ENCODE results near the gene IMMP2L.

DNA sequence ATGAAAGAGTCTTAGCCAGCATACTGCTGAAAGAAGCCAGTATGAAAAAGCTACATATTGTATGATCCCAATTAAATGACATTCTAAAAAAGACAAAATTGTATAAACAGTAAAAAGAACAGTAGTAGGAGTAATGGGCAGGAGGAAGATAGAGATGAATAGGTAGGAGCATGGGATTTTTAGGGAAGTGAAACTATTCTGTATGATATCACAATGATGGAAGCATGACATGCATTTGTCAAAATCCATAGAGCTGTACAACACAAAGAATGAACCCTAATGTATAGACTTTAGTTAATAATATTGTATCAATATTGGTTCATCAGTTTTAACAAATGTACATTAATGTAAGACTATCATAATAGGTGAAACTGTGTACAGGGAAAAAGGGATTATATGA is 147.9 kb downstream of the IMMP2L start:
- TF ChIP-seq CTCF (IDR thresholded peaks at IDR 0.05), result no peak
- no peak for TF ChIP-seq RXRA (IDR thresholded peaks at IDR 0.05; ENCODE audit: borderline replicate concordance, low read depth)
- TF ChIP-seq YY1 (IDR thresholded peaks at IDR 0.05; ENCODE audit: low read depth), result no peak
- no peak for TF ChIP-seq NRF1 (IDR thresholded peaks at IDR 0.05; ENCODE audit: low read depth, low read length)
- TF ChIP-seq SIN3A (IDR thresholded peaks at IDR 0.05; ENCODE audit: borderline replicate concordance, low read depth, low read length), result no peak
- TF ChIP-seq, protein P1, sequence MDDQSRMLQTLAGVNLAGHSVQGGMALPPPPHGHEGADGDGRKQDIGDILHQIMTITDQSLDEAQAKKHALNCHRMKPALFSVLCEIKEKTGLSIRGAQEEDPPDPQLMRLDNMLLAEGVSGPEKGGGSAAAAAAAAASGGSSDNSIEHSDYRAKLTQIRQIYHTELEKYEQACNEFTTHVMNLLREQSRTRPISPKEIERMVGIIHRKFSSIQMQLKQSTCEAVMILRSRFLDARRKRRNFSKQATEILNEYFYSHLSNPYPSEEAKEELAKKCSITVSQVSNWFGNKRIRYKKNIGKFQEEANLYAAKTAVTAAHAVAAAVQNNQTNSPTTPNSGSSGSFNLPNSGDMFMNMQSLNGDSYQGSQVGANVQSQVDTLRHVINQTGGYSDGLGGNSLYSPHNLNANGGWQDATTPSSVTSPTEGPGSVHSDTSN (IDR thresholded peaks at IDR 0.05), result no peak
- TF ChIP-seq ZBTB33 (IDR thresholded peaks at IDR 0.05; ENCODE audit: borderline replicate concordance, low read depth), result no peak
- TF ChIP-seq MXI1 (IDR thresholded peaks at IDR 0.05; ENCODE audit: low read depth, low read length), result no peak
- no peak for TF ChIP-seq CHD2 (IDR thresholded peaks at IDR 0.05; ENCODE audit: low read length, partially characterized antibody)
- TF ChIP-seq GABPA (IDR thresholded peaks at IDR 0.05; ENCODE audit: low read depth), result no peak
- TF ChIP-seq FOSL2 (IDR thresholded peaks at IDR 0.05; ENCODE audit: borderline replicate concordance, low read depth), result no peak

Data from SK-N-SH (cell line).